ENCODE data around the gene CDH4.

GRCh38 chr20:61331543-61331942, 79.5 kb downstream of the CDH4 start:
- TF ChIP-seq CTCF (IDR thresholded peaks at IDR 0.05) (no peak), POLR2A (IDR thresholded peaks at IDR 0.05) (no peak)

Data from prostate gland (tissue), 2 donors.